ENCODE results near the gene NEURL1.

DNA sequence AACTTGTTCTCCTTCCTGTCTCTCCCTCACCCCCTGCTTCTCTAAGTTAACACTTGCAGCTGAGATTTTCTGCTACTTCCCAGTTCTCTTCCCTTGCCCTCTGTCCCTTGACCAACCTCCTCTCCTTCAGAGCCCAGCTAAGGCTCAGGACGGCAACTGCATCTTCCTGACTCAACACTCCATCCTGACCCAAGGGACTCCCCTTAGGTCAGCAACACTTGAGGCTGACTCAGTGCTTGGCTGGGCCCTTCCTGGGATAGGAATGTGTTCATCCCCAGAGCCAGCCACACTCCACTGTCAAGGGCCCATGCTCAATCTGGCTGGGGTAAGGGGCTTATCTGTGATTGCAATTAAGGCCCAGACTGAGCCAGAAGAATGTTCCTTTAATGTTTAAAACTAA lies 44.8 kb upstream of the NEURL1 start:
- TF ChIP-seq, protein P1, sequence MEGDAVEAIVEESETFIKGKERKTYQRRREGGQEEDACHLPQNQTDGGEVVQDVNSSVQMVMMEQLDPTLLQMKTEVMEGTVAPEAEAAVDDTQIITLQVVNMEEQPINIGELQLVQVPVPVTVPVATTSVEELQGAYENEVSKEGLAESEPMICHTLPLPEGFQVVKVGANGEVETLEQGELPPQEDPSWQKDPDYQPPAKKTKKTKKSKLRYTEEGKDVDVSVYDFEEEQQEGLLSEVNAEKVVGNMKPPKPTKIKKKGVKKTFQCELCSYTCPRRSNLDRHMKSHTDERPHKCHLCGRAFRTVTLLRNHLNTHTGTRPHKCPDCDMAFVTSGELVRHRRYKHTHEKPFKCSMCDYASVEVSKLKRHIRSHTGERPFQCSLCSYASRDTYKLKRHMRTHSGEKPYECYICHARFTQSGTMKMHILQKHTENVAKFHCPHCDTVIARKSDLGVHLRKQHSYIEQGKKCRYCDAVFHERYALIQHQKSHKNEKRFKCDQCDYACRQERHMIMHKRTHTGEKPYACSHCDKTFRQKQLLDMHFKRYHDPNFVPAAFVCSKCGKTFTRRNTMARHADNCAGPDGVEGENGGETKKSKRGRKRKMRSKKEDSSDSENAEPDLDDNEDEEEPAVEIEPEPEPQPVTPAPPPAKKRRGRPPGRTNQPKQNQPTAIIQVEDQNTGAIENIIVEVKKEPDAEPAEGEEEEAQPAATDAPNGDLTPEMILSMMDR (IDR thresholded peaks at IDR 0.05) = no peak
- TF ChIP-seq POLR2A (IDR thresholded peaks at IDR 0.05) = no peak
- TF ChIP-seq EP300 (IDR thresholded peaks at IDR 0.05) = no peak
- peak in 1 of 3 donors; percentile 40 for TF ChIP-seq POLR2AphosphoS5 (IDR thresholded peaks at IDR 0.05)

Measured in stomach (tissue), 4 donors.